Ishikawa (cell line): ENCODE results near the gene LPP.

ENCODE experiments used
- CEBPB ChIP-seq: IDR thresholded peaks from 2 replicates; pipeline ENCODE4 v1.6.1; 2012
- CREB1 ChIP-seq: IDR thresholded peaks from 2 replicates; pipeline ENCODE4 v1.6.1; 2012; ENCODE audit warnings: low read depth
- EGR1 ChIP-seq: IDR thresholded peaks from 2 replicates; pipeline ENCODE4 v1.6.1; 2012
- EP300 ChIP-seq: IDR thresholded peaks from 2 replicates; pipeline ENCODE4 v1.6.1; 2012; ENCODE audit warnings: borderline replicate concordance
- FOXM1 ChIP-seq: IDR thresholded peaks from 2 replicates; pipeline ENCODE4 v1.6.1; 2012; ENCODE audit warnings: low read depth, borderline replicate concordance
- NFIC ChIP-seq: IDR thresholded peaks from 2 replicates; pipeline ENCODE4 v1.6.1; 2012
- RAD21 ChIP-seq: IDR thresholded peaks from 2 replicates; pipeline ENCODE4 v1.6.1; 2012; ENCODE audit warnings: low read depth
- TAF1 ChIP-seq: IDR thresholded peaks from 2 replicates; pipeline ENCODE4 v1.6.1; 2012; ENCODE audit warnings: low read depth, mild to moderate bottlenecking
- TCF12 ChIP-seq: IDR thresholded peaks from 2 replicates; pipeline ENCODE4 v1.6.1; 2012; ENCODE audit warnings: low read depth
- TEAD4 ChIP-seq: IDR thresholded peaks from 2 replicates; pipeline ENCODE4 v1.6.1; 2012
- YY1 ChIP-seq: IDR thresholded peaks from 2 replicates; pipeline ENCODE4 v1.6.1; 2012; ENCODE audit warnings: low read depth
- ZBTB7A ChIP-seq: IDR thresholded peaks from 2 replicates; pipeline ENCODE4 v1.6.1; 2012; ENCODE audit warnings: low read depth
- TF ChIP-seq, protein P1 (sequence below): IDR thresholded peaks from 2 replicates; pipeline ENCODE4 v1.6.1; 2012; ENCODE audit warnings: low read depth, mild to moderate bottlenecking
- TF ChIP-seq, protein P2 (sequence below): IDR thresholded peaks from 2 replicates; pipeline ENCODE4 v1.6.1; 2012
- TF ChIP-seq, protein P3 (sequence below): IDR thresholded peaks from 2 replicates; pipeline ENCODE4 v1.6.1; 2012

The LPP gene

GRCh38 chr3:188403404-188403803, 249.4 kb downstream of the LPP start:
- no peak for TF ChIP-seq EP300
- no peak for TF ChIP-seq FOXM1
- TF ChIP-seq EGR1: no peak
- TF ChIP-seq, protein P1, sequence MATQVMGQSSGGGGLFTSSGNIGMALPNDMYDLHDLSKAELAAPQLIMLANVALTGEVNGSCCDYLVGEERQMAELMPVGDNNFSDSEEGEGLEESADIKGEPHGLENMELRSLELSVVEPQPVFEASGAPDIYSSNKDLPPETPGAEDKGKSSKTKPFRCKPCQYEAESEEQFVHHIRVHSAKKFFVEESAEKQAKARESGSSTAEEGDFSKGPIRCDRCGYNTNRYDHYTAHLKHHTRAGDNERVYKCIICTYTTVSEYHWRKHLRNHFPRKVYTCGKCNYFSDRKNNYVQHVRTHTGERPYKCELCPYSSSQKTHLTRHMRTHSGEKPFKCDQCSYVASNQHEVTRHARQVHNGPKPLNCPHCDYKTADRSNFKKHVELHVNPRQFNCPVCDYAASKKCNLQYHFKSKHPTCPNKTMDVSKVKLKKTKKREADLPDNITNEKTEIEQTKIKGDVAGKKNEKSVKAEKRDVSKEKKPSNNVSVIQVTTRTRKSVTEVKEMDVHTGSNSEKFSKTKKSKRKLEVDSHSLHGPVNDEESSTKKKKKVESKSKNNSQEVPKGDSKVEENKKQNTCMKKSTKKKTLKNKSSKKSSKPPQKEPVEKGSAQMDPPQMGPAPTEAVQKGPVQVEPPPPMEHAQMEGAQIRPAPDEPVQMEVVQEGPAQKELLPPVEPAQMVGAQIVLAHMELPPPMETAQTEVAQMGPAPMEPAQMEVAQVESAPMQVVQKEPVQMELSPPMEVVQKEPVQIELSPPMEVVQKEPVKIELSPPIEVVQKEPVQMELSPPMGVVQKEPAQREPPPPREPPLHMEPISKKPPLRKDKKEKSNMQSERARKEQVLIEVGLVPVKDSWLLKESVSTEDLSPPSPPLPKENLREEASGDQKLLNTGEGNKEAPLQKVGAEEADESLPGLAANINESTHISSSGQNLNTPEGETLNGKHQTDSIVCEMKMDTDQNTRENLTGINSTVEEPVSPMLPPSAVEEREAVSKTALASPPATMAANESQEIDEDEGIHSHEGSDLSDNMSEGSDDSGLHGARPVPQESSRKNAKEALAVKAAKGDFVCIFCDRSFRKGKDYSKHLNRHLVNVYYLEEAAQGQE: no peak
- TF ChIP-seq YY1: no peak
- TF ChIP-seq TAF1: no peak
- no peak for TF ChIP-seq ZBTB7A
- TF ChIP-seq TEAD4: no peak
- TF ChIP-seq NFIC: no peak
- TF ChIP-seq, protein P2, sequence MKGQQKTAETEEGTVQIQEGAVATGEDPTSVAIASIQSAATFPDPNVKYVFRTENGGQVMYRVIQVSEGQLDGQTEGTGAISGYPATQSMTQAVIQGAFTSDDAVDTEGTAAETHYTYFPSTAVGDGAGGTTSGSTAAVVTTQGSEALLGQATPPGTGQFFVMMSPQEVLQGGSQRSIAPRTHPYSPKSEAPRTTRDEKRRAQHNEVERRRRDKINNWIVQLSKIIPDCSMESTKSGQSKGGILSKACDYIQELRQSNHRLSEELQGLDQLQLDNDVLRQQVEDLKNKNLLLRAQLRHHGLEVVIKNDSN: no peak
- no peak for TF ChIP-seq CREB1
- TF ChIP-seq, protein P3, sequence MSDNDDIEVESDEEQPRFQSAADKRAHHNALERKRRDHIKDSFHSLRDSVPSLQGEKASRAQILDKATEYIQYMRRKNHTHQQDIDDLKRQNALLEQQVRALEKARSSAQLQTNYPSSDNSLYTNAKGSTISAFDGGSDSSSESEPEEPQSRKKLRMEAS: no peak
- no peak for TF ChIP-seq TCF12
- TF ChIP-seq CEBPB: no peak
- TF ChIP-seq RAD21: no peak

DNA sequence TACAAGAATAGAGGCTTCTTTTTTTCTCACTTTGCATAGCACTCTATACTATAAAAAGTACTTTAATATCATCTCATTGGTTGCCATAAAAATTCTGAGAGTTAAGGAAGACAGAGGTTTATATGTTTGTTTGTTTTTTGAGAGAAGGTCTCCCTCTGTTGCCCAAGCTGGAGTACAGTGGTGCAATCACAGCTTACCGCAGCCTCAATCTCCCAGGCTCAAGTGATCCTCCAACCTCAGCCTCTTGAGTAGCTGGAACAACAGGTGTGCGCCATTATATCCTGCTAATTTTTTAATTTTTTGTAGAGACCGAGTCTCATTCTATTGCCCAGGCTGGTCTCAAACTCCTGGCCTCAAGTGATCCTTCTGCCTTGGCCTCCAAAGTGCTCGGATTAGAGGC, 250.2 kb downstream of the LPP start:
- peak; percentile 30; the same call in 1 of the 2 replicates for TF ChIP-seq RAD21
- TF ChIP-seq CREB1: no peak

DNA sequence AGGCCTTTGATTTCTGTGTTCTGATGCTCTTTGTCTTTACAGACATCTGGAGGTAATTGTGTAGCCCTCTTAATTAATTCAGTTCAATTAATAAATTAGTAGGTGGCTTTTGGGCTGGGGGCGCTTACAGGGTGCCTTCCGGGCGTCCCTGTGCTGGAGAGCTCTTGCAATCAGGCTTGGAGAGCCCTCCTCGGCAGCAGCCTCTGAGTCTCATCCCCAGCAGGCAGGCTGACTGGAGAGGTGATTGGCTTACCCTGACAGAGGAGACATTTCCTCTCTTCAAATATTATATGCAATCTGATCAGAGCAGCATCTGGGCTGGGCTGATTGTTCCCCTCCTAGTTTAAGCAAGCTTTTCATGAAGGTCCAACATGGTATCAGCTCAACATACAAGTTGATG, 250.7 kb downstream of the LPP start:
- TF ChIP-seq EGR1: no peak

DNA sequence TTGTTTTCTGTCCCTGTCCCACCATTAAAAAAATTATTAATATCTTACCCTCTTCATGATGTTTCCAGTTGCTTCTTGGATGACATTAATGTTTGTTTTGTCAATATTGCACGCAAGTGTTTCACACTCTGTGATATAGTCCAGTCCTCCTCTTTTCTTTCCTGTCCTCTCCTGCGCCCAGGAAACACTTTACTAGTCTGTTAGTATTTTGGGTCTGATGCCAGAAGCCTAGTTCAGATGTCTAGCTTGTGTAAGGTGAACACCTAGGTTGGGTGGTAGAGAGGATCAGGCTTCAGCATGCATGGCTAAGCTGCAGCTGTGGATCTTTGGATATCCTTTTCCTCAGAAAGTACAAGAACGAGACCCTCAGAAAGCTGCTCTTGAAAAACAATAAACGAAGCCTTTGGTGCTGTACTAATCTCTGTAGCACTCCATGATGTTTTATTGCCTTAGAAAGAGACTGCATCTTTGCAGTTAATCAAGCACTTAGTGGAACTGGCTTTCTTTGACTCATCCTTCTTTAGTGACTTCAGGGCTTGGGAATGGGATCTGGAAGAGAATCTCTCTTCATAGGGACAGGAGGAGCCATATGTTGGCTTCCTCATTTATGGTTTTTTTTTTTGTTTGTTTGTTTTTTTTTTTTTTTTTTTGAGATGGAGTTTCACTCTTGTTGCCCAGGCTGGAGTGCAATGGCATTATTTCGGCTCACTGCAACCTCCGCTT, 253.4 kb downstream of the LPP start:
- TF ChIP-seq, protein P1: no peak
- TF ChIP-seq, protein P3: no peak
- TF ChIP-seq NFIC (no peak), CEBPB (no peak), TAF1 (no peak), EGR1 (no peak), TEAD4 (no peak), TCF12 (no peak), YY1 (no peak), ZBTB7A (no peak), EP300 (no peak), CREB1 (no peak), RAD21 (no peak), FOXM1 (no peak)
- TF ChIP-seq, protein P2: no peak

DNA sequence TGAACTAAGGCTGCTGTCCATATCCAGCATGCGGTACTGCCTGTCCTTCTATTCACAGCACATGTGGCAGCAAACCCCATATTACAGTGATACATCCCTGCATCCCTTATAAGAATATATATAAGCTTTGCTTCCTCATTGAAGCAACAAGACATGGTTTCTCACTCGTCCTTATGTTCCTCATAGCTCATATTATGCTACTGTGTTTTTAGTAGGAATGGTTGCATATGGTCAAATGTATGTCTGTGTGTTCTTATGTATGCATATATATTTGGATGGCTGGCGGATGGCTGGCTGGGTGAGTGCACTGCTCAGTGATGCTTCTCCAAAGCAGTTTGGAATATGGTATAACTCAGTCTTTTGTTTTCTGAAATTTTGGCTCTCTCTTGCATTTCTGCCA, 254.9 kb downstream of the LPP start:
- TF ChIP-seq RAD21 (no peak), TEAD4 (no peak), NFIC (no peak), CREB1 (no peak), ZBTB7A (no peak)
- TF ChIP-seq, protein P3: no peak
- TF ChIP-seq, protein P1: no peak
